ENCODE data around the gene CD86. TPM values are rescaled to one million over a fixed set of nuclear protein-coding genes. Genes with fewer than 3 reads are reported as not detected.
"Not testable (repeated sequence)": the region's sequence is repeated elsewhere in the genome, so short reads cannot be mapped to it uniquely, and the experiment has no call there.

CD86 gene
- total RNA-seq, 2 donors from 2014 or later = 0.57 to 5.6 TPM

DNA sequence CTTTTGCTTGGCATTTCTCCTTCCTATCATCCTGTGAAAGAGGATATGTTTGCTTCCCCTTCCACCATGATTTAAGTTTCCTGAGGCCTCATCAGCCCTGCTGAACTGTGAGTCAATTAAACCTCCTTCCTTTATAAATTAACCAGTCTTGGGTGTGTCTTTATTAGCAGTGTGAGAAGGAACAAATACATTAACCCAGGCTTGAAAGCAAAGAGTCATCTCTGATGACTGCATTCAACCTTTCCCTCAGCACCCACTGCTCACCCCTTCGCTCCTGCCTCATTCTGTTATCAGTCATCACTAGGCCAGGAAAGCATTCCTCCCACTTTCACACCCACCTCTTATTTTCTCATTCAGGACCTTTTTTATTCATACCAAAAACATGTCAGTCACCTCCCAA is 68.7 kb downstream of the CD86 start:
- intact Hi-C loops (cut with DNase I) = no loop called here
- no peak overlapping the region for H3K27ac ChIP-seq

DNA sequence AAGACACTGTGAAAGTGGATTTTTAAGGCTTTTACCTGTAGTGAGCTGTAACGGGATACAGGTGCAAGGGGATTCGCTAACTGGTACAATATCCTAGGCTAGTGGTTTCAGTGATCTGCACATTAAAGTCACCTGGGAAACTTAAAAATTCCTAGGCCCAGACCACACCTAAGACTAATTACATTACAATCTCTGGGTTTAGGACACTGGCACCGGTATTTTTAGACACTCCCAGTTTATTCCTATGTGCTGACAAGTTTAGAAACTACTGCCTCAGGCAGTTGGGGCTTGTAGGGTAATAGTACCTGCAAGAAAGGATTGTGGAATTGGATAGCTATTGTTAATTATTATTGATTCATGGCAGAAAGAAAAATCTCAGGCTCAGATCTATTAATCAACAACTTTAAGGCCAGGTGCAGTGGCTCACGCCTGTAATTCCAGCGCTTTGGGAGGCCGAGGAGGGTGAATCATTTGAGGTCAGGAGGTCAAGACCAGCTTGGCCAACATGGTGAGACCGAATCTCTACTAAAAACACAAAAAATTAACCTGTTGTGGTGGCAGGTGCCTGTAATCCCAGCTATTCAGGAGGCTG is 77.9 kb downstream of the CD86 start:
- DNase-seq = no peak
- TF ChIP-seq, protein P1, sequence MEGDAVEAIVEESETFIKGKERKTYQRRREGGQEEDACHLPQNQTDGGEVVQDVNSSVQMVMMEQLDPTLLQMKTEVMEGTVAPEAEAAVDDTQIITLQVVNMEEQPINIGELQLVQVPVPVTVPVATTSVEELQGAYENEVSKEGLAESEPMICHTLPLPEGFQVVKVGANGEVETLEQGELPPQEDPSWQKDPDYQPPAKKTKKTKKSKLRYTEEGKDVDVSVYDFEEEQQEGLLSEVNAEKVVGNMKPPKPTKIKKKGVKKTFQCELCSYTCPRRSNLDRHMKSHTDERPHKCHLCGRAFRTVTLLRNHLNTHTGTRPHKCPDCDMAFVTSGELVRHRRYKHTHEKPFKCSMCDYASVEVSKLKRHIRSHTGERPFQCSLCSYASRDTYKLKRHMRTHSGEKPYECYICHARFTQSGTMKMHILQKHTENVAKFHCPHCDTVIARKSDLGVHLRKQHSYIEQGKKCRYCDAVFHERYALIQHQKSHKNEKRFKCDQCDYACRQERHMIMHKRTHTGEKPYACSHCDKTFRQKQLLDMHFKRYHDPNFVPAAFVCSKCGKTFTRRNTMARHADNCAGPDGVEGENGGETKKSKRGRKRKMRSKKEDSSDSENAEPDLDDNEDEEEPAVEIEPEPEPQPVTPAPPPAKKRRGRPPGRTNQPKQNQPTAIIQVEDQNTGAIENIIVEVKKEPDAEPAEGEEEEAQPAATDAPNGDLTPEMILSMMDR (IDR thresholded peaks at IDR 0.05) = no peak
- no peak overlapping the region for H3K27ac ChIP-seq
- no peaks in the 10 kb centered on the region for H3K36me3 ChIP-seq
- no peaks in the 10 kb centered on the region for H3K27me3 ChIP-seq
- H3K9me3 ChIP-seq = no peaks in the 10 kb centered on the region
- intact Hi-C loops (cut with DNase I) = no loop called here
- no peak overlapping the region for H3K4me3 ChIP-seq
- no peak overlapping the region for H3K9ac ChIP-seq (ENCODE audit: low read depth in 2 of 2, low read length in 2 of 2)
- no peaks in the 10 kb centered on the region for H3K4me1 ChIP-seq

More for the DNA sequence above, 68.7 kb downstream of the CD86 start:
- no peaks in the 10 kb centered on the region for H3K9me3 ChIP-seq
- TF ChIP-seq, protein P1 (IDR thresholded peaks at IDR 0.05) = no peak
- no peak overlapping the region for H3K9ac ChIP-seq (ENCODE audit: low read depth in 2 of 2, low read length in 2 of 2)
- H3K4me3 ChIP-seq = no peak overlapping the region
- H3K27me3 ChIP-seq = no peaks in the 10 kb centered on the region
- no peaks in the 10 kb centered on the region for H3K4me1 ChIP-seq
- H3K36me3 ChIP-seq = no peaks in the 10 kb centered on the region
- DNase-seq = no peak

DNA sequence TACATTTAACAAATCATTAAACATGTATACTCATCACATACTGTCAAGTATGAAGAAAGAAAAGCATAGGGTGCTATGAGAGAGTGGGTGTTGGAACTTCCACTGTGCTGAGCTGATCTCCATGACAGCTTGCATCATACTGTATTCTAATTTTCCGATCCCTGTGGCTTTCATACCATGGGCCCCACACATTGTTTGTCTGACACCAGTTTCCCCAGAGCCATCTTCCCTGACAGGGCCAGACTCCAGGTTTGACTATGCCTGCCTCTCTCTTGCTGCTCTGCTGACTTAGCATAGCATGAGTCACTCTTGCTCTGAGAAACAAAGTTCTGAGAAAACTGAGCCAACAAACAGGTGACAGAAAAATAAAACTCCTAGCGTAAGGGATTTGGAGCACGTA is 91.3 kb downstream of the CD86 start:
- H3K4me3 ChIP-seq = no peak overlapping the region
- H3K36me3 ChIP-seq = no peaks in the 10 kb centered on the region
- TF ChIP-seq, protein P1 (IDR thresholded peaks at IDR 0.05) = no peak
- H3K27me3 ChIP-seq = no peaks in the 10 kb centered on the region
- H3K4me1 ChIP-seq = no peaks in the 10 kb centered on the region
- no peak overlapping the region for H3K9ac ChIP-seq (ENCODE audit: low read depth in 2 of 2, low read length in 2 of 2)
- intact Hi-C loops (cut with DNase I) = no loop called here
- H3K27ac ChIP-seq = no peak overlapping the region
- DNase-seq = no peak
- H3K9me3 ChIP-seq = no peaks in the 10 kb centered on the region

DNA sequence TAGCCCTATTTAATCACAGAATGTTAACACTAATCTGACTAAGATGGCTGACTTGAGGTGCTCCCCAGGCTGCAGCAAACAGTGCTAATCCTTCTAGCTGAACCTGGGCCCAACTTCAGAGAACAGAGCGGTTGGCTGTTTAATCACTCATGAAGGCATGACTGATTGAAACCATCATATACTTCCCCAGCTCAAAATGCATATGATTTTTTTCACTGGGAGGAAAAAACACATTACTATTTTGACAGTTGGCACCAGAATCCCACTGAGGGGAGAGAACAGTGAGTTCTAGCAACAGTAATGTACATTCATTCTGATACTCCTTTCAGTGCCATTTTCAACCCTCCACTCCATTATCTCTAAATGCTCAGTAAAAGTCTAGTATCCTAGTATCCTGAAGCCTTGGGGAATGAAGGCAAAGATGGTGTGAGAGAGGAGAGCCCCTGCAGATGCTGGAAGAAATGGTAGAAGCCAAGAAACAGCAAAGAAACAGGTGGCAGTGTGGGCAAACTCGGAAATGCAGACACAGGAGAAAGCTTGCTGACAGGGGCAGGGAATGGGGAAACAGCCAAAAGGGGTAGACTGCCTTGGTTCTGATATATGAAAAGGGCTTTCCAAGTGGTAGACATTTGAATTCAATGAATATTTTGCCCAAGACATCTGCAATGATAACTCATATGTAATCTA is 93.9 kb downstream of the CD86 start:
- H3K9me3 ChIP-seq = no peaks in the 10 kb centered on the region
- no peaks in the 10 kb centered on the region for H3K36me3 ChIP-seq
- H3K9ac ChIP-seq (ENCODE audit: low read depth in 2 of 2, low read length in 2 of 2) = no peak overlapping the region
- H3K4me1 ChIP-seq = no peaks in the 10 kb centered on the region
- intact Hi-C loops (cut with DNase I) = no loop called here
- no peak overlapping the region for H3K4me3 ChIP-seq
- no peak overlapping the region for H3K27ac ChIP-seq
- H3K27me3 ChIP-seq = no peaks in the 10 kb centered on the region
- no peak for DNase-seq
- TF ChIP-seq, protein P1 (IDR thresholded peaks at IDR 0.05) = no peak

DNA sequence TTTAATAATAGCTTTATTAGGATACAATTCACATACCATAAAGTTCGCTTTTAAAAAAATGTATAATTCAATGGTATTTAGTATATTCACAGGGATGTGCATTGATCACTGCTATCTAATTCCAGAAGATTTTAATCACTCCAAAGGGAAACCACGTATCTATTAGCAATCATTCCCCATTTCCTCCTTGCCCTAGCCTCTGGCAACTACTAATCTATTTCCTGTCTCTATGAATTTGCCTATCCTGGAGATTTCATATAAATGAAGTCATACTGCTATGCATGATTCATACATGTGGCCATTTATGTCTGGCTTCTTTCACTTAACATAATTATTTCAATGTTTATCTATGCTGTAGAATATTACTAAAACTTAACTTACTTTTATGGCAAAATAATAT is 96.3 kb downstream of the CD86 start:
- Histone ChIP-seq H3K4me3 (no peak overlapping the region), H3K36me3 (no peaks in the 10 kb centered on the region), H3K27ac (no peak overlapping the region), H3K4me1 (no peaks in the 10 kb centered on the region), H3K9me3 (no peaks in the 10 kb centered on the region), H3K27me3 (no peaks in the 10 kb centered on the region), H3K9ac (ENCODE audit: low read depth in 2 of 2, low read length in 2 of 2) (no peak overlapping the region)
- TF ChIP-seq, protein P1 (IDR thresholded peaks at IDR 0.05) = no peak
- intact Hi-C loops (cut with DNase I) = no loop called here
- no peak for DNase-seq

DNA sequence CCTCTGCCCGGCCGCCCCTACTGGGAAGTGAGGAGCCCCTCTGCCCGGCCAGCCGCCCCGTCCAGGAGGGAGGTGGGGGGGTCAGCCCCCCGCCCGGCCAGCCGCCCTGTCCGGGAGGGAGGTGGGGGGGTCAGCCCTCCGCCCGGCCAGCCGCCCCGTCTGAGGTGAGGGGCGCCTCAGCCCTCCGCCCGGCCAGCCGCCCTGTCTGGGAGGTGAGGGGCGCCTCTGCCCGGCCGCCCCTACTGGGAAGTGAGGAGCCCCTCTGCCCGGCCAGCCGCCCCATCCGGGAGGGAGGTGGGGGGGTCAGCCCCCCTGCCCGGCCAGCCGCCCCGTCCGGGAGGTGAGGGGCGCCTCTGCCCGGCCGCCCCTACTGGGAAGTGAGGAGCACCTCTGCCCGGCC is 109.8 kb downstream of the CD86 start:
- intact Hi-C loops (cut with DNase I); H3K27me3 ChIP-seq; H3K4me1 ChIP-seq; H3K9me3 ChIP-seq; DNase-seq; H3K9ac ChIP-seq (ENCODE audit: low read depth in 2 of 2, low read length in 2 of 2); H3K36me3 ChIP-seq; H3K4me3 ChIP-seq; H3K27ac ChIP-seq: not testable (repeated sequence)

Data from colonic mucosa (tissue), 4 donors.